DND-41 (cell line): ENCODE results near the gene TP53I11.

ENCODE experiments used
- ATAC-seq: fragments of 200-7000 bp; cut with Tn5 transposase; 3 replicates; pipeline ENCODE4 v1.9.1; 2021; ENCODE audit warnings: low read depth; ENCODE audit not compliant: insufficient read depth
- DNase-seq: peaks from one replicate; pipeline ENCODE4 v3.0.0-alpha.2; 2020
- H2AFZ ChIP-seq: 2 replicates; pipeline ENCODE4 v1.6.0; 2012; ENCODE audit warnings: low read depth, low read length
- H3K27ac ChIP-seq: 2 replicates; pipeline ENCODE4 v1.5.1; 2012; ENCODE audit warnings: low read length, inconsistent platforms
- H3K27me3 ChIP-seq: fragments of 200-600 bp; sonication (generic); 2 replicates; pipeline ENCODE4 v1.6.0; 2012; ENCODE audit warnings: low read length, mild to moderate bottlenecking, inconsistent platforms; ENCODE audit not compliant: insufficient read depth, poor library complexity
- H3K36me3 ChIP-seq: 2 replicates; pipeline ENCODE4 v1.5.1; 2012; ENCODE audit warnings: low read length, inconsistent platforms; ENCODE audit not compliant: insufficient read depth
- H3K4me1 ChIP-seq: 2 replicates; pipeline ENCODE4 v1.5.1; 2012; ENCODE audit warnings: mild to moderate bottlenecking, low read length; ENCODE audit not compliant: insufficient read depth
- H3K4me2 ChIP-seq: 2 replicates; pipeline ENCODE4 v1.6.0; 2012; ENCODE audit warnings: mild to moderate bottlenecking, moderate library complexity, low read length, inconsistent platforms; ENCODE audit not compliant: insufficient read depth
- H3K4me3 ChIP-seq, 2 experiments: fragments of 200-600 bp in 1 of 2; shearing (Covaris generic) in 1 of 2; 2 replicates each; pipeline ENCODE4 v1.5.1; 2012 to 2016; ENCODE audit warnings: inconsistent platforms in 2 of 2, low read length in 2 of 2, mild to moderate bottlenecking in 2 of 2, low read depth in 1 of 2, moderate library complexity in 1 of 2
- H3K79me2 ChIP-seq: 2 replicates; pipeline ENCODE4 v1.6.0; 2012; ENCODE audit warnings: low read length, inconsistent platforms; ENCODE audit not compliant: insufficient read depth
- H3K9ac ChIP-seq: 2 replicates; pipeline ENCODE4 v1.6.0; 2012; ENCODE audit warnings: low read depth, mild to moderate bottlenecking, inconsistent platforms, low read length, moderate library complexity
- H3K9me3 ChIP-seq: 2 replicates; pipeline ENCODE4 v1.5.1; 2012; ENCODE audit warnings: low read length, moderate library complexity, mild to moderate bottlenecking, inconsistent platforms; ENCODE audit not compliant: insufficient read depth, severe bottlenecking
- H4K20me1 ChIP-seq: 2 replicates; pipeline ENCODE4 v1.6.0; 2012; ENCODE audit warnings: low read length; ENCODE audit not compliant: insufficient read depth
- CTCF ChIP-seq: IDR thresholded peaks from 2 replicates; pipeline ENCODE4 v1.5.1; 2012; ENCODE audit warnings: borderline replicate concordance, low read length, moderate library complexity, mild to moderate bottlenecking; ENCODE audit not compliant: poor library complexity, severe bottlenecking; ENCODE audit errors: extremely low read depth
- EZH2 ChIP-seq: IDR thresholded peaks from 3 replicates; pipeline ENCODE4 v1.6.1; 2012; ENCODE audit warnings: borderline replicate concordance, low read depth, mild to moderate bottlenecking, moderate library complexity, low read length, inconsistent platforms; ENCODE audit not compliant: severe bottlenecking

The TP53I11 gene

GRCh38 chr11:44954051-44954906 is 3.6 kb upstream of the TP53I11 start:
- peaks cover 6% of the 10 kb centered on the region; the same call in 1 of the 2 replicates for H3K4me1 ChIP-seq
- H3K27ac ChIP-seq = no peak overlapping the region

GRCh38 chr11:44952500-44953260 is 2.0 kb upstream of the TP53I11 start:
- H3K79me2 ChIP-seq = no peaks in the 10 kb centered on the region
- H3K4me1 ChIP-seq = peaks cover 6% of the 10 kb centered on the region; the same call in 1 of the 2 replicates
- no peak overlapping the region for H3K27ac ChIP-seq
- peaks cover 2% of the 10 kb centered on the region; the same call in 1 of the 2 replicates for H4K20me1 ChIP-seq
- H3K4me3 ChIP-seq = no peak overlapping the region
- no peak overlapping the region for H3K9ac ChIP-seq
- TF ChIP-seq EZH2 (no peak), CTCF (no peak)
- ATAC-seq (no peak), DNase-seq (no peak)
- no peaks in the 10 kb centered on the region for H3K36me3 ChIP-seq
- H3K27me3 ChIP-seq = no peaks in the 10 kb centered on the region
- no peaks in the 10 kb centered on the region for H3K9me3 ChIP-seq
- no peak overlapping the region for H3K4me2 ChIP-seq
- no peak overlapping the region for H2AFZ ChIP-seq

More at GRCh38 chr11:44954051-44954906, 3.6 kb upstream of the TP53I11 start:
- H3K79me2 ChIP-seq = no peaks in the 10 kb centered on the region
- no peak overlapping the region for H2AFZ ChIP-seq
- no peaks in the 10 kb centered on the region for H3K27me3 ChIP-seq
- no peaks in the 10 kb centered on the region for H3K36me3 ChIP-seq
- H3K4me2 ChIP-seq = no peak overlapping the region
- H3K4me3 ChIP-seq = no peak overlapping the region
- H3K9me3 ChIP-seq = no peaks in the 10 kb centered on the region
- TF ChIP-seq EZH2 = no peak
- TF ChIP-seq CTCF = no peak
- ATAC-seq (no peak), DNase-seq (no peak)
- no peak overlapping the region for H3K9ac ChIP-seq
- no peaks in the 10 kb centered on the region for H4K20me1 ChIP-seq

- Histone ChIP-seq H3K4me3 (no peak overlapping the region), H3K79me2 (no peaks in the 10 kb centered on the region), H3K36me3 (no peaks in the 10 kb centered on the region), H2AFZ (no peak overlapping the region), H3K4me1 (peaks cover 6% of the 10 kb centered on the region; the same call in 1 of the 2 replicates), H3K4me2 (no peak overlapping the region), H3K9ac (no peak overlapping the region), H3K27ac (no peak overlapping the region), H3K9me3 (no peaks in the 10 kb centered on the region), H3K27me3 (no peaks in the 10 kb centered on the region), H4K20me1 (peaks cover 2% of the 10 kb centered on the region; the same call in 1 of the 2 replicates)
- DNase-seq (no peak), ATAC-seq (no peak)
- TF ChIP-seq EZH2 (no peak), CTCF (no peak)
Observed at GRCh38 chr11:44952082-44952481, 1.4 kb upstream of the TP53I11 start.
